GM12878 (cell line): ENCODE results near the gene MYO15B.

ENCODE experiments used
- BCL11A ChIP-seq: IDR thresholded peaks from 2 replicates; pipeline ENCODE4 v1.6.1; 2011; ENCODE audit warnings: low read depth, low read length
- CEBPZ ChIP-seq: fragments of 150-350 bp; IDR thresholded peaks from 2 replicates; pipeline ENCODE4 v1.6.1; 2016; ENCODE audit warnings: low read depth, low read length
- POLR2AphosphoS5 ChIP-seq: IDR thresholded peaks from 2 replicates; pipeline ENCODE4 v1.6.1; 2011; ENCODE audit warnings: mild to moderate bottlenecking, low read length, inconsistent platforms
- TAF1 ChIP-seq: IDR thresholded peaks from 2 replicates; pipeline ENCODE4 v1.6.1; 2011; ENCODE audit warnings: mild to moderate bottlenecking, low read depth, low read length, borderline replicate concordance
- TF ChIP-seq, protein P1 (sequence below): IDR thresholded peaks from 2 replicates; pipeline ENCODE4 v1.6.1; 2011; ENCODE audit warnings: mild to moderate bottlenecking, low read depth, low read length, moderate library complexity; ENCODE audit not compliant: insufficient replicate concordance
- TF ChIP-seq, protein P2 (sequence below), 3 experiments: IDR thresholded peaks in 2 of 3; conservative IDR thresholded peaks in 1 of 3; 2 replicates each; pipeline ENCODE4 v1.5.1; 2011; ENCODE audit warnings: low read depth in 3 of 3, low read length in 3 of 3, mild to moderate bottlenecking in 3 of 3, control low read depth in 2 of 3, moderate library complexity in 2 of 3, inconsistent platforms in 1 of 3, mixed read lengths in 1 of 3; ENCODE audit not compliant: control insufficient read depth in 2 of 3, insufficient read depth in 1 of 3; ENCODE audit errors: extremely low read depth in 1 of 3
- TF ChIP-seq, protein P3 (sequence below): IDR thresholded peaks from 2 replicates; pipeline ENCODE4 v1.6.1; 2011; ENCODE audit warnings: low read depth, mild to moderate bottlenecking, low read length, moderate library complexity, borderline replicate concordance; ENCODE audit errors: extremely low read depth

- TF ChIP-seq CEBPZ (no peak), POLR2AphosphoS5 (no peak), TAF1 (no peak), BCL11A (no peak)
- TF ChIP-seq, protein P1, sequence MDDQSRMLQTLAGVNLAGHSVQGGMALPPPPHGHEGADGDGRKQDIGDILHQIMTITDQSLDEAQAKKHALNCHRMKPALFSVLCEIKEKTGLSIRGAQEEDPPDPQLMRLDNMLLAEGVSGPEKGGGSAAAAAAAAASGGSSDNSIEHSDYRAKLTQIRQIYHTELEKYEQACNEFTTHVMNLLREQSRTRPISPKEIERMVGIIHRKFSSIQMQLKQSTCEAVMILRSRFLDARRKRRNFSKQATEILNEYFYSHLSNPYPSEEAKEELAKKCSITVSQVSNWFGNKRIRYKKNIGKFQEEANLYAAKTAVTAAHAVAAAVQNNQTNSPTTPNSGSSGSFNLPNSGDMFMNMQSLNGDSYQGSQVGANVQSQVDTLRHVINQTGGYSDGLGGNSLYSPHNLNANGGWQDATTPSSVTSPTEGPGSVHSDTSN = no peak
- TF ChIP-seq, protein P2, sequence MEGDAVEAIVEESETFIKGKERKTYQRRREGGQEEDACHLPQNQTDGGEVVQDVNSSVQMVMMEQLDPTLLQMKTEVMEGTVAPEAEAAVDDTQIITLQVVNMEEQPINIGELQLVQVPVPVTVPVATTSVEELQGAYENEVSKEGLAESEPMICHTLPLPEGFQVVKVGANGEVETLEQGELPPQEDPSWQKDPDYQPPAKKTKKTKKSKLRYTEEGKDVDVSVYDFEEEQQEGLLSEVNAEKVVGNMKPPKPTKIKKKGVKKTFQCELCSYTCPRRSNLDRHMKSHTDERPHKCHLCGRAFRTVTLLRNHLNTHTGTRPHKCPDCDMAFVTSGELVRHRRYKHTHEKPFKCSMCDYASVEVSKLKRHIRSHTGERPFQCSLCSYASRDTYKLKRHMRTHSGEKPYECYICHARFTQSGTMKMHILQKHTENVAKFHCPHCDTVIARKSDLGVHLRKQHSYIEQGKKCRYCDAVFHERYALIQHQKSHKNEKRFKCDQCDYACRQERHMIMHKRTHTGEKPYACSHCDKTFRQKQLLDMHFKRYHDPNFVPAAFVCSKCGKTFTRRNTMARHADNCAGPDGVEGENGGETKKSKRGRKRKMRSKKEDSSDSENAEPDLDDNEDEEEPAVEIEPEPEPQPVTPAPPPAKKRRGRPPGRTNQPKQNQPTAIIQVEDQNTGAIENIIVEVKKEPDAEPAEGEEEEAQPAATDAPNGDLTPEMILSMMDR (IDR thresholded peaks at IDR 0.05 in 2 of 3, conservative IDR thresholded peaks at IDR 0.05 in 1 of 3; ENCODE audit: control insufficient read depth in 2 of 3, extremely low read depth in 1 of 3, insufficient read depth in 1 of 3, low read depth in 3 of 3, low read length in 3 of 3) = no peak
- TF ChIP-seq, protein P3, sequence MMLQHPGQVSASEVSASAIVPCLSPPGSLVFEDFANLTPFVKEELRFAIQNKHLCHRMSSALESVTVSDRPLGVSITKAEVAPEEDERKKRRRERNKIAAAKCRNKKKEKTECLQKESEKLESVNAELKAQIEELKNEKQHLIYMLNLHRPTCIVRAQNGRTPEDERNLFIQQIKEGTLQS = no peak
Measured at GRCh38 chr17:75611851-75612429, 24.3 kb downstream of the MYO15B start.
